NCI-H146 treated with DMSO at 0.1 percent for 48 hours (cell line): ENCODE data around the gene SPEG.

Source experiments
- DNase-seq: peaks from one replicate; lab custom pipeline; 2025; ENCODE audit not compliant: unreplicated experiment; lab: John Stamatoyannopoulos, UW

Gene SPEG

GRCh38 chr2:219423652-219424377 lies 10.8 kb upstream of the SPEG start:
- DNase-seq, result no peak

- DNase-seq, result no peak
Measured at GRCh38 chr2:219425238-219426067, 9.2 kb upstream of the SPEG start.

- DNase-seq, result no peak
Measured at GRCh38 chr2:219426068-219426443, 8.6 kb upstream of the SPEG start.

GRCh38 chr2:219426534-219427136 lies 8.0 kb upstream of the SPEG start:
- DNase-seq, result no peak

- no peak for DNase-seq
Measured at GRCh38 chr2:219428469-219428868, 6.2 kb upstream of the SPEG start.

- DNase-seq, result no peak
Measured at GRCh38 chr2:219429958-219430606, 4.6 kb upstream of the SPEG start.

- DNase-seq, result no peak
Measured at GRCh38 chr2:219430633-219431615, 3.7 kb upstream of the SPEG start.

- DNase-seq, result peak; percentile 50
Measured at GRCh38 chr2:219433666-219434467, 776 bp upstream of the SPEG start.

GRCh38 chr2:219434468-219434717 lies 250 bp upstream of the SPEG start:
- DNase-seq, result no peak

GRCh38 chr2:219435701-219436100 lies 1.1 kb downstream of the SPEG start:
- no peak for DNase-seq

GRCh38 chr2:219436491-219436890 lies 1.8 kb downstream of the SPEG start:
- no peak for DNase-seq

- no peak for DNase-seq
Measured at GRCh38 chr2:219437141-219437540, 2.5 kb downstream of the SPEG start.

GRCh38 chr2:219437690-219438206 lies 3.1 kb downstream of the SPEG start:
- no peak for DNase-seq

- DNase-seq, result no peak
Measured at GRCh38 chr2:219438453-219438852, 3.8 kb downstream of the SPEG start.

- DNase-seq, result no peak
Measured at GRCh38 chr2:219439506-219439905, 4.9 kb downstream of the SPEG start.

GRCh38 chr2:219440388-219441256 lies 6.0 kb downstream of the SPEG start:
- no peak for DNase-seq

GRCh38 chr2:219441451-219442255 lies 7.0 kb downstream of the SPEG start:
- DNase-seq, result no peak
